GM23338 (cell line): ENCODE results near the gene CPNE4. TPM values are rescaled to one million over a fixed set of nuclear protein-coding genes. Genes with fewer than 3 reads are reported as not detected.

Experiments
- ATAC-seq: fragments of 200-7000 bp; cut with Tn5 transposase; 3 replicates; pipeline ENCODE4 v1.9.1; 2020
- DNase-seq: peaks from one replicate; pipeline ENCODE4 v3.0.0-alpha.2; 2015; ENCODE audit warnings: low spot score
- H2AFZ ChIP-seq: fragments of 200-600 bp; sonication (generic); 2 replicates; pipeline ENCODE4 v1.8.0; 2016; ENCODE audit warnings: antibody characterized with exemption, mild to moderate bottlenecking, moderate library complexity
- H3F3A ChIP-seq: fragments of 200-600 bp; sonication (generic); replicated peaks from 2 replicates; pipeline ENCODE4 v1.8.0; 2017; ENCODE audit warnings: antibody characterized with exemption, mixed run types, low read depth
- H3K27ac ChIP-seq: fragments of 200-600 bp; sonication (generic); 2 replicates; pipeline ENCODE4 v1.6.1; 2016; ENCODE audit warnings: low read depth
- H3K27me3 ChIP-seq: fragments of 200-600 bp; sonication (generic); 2 replicates; pipeline ENCODE4 v1.8.0; 2016; ENCODE audit warnings: mild to moderate bottlenecking, mixed run types, moderate library complexity; ENCODE audit not compliant: insufficient read depth
- H3K36me3 ChIP-seq: fragments of 200-600 bp; sonication (generic); 2 replicates; pipeline ENCODE4 v1.8.0; 2016; ENCODE audit warnings: mild to moderate bottlenecking; ENCODE audit not compliant: insufficient read depth
- H3K4me1 ChIP-seq: fragments of 200-600 bp; sonication (generic); 2 replicates; pipeline ENCODE4 v1.8.0; 2016; ENCODE audit warnings: mild to moderate bottlenecking, moderate library complexity; ENCODE audit not compliant: insufficient read depth
- H3K4me2 ChIP-seq: fragments of 200-600 bp; sonication (generic); 2 replicates; pipeline ENCODE4 v1.7.1; 2017; ENCODE audit warnings: mixed run types
- H3K4me3 ChIP-seq: fragments of 200-600 bp; sonication (generic); 2 replicates; pipeline ENCODE4 v1.6.1; 2016; ENCODE audit warnings: mixed run types
- H3K79me2 ChIP-seq: fragments of 200-600 bp; sonication (generic); replicated peaks from 2 replicates; pipeline ENCODE4 v1.8.0; 2017; ENCODE audit warnings: mild to moderate bottlenecking; ENCODE audit not compliant: insufficient read depth
- H3K9me2 ChIP-seq: fragments of 200-600 bp; sonication (generic); 2 replicates; pipeline ENCODE4 v1.8.0; 2017; ENCODE audit not compliant: insufficient read depth
- H4K20me1 ChIP-seq: fragments of 200-600 bp; sonication (generic); replicated peaks from 2 replicates; pipeline ENCODE4 v1.8.0; 2017; ENCODE audit warnings: mild to moderate bottlenecking; ENCODE audit not compliant: insufficient read depth
- H3K27ac Mint-ChIP-seq: 2 replicates; pipeline ENCODE4 v1.8.0; 2020; ENCODE audit warnings: inconsistent platforms, mild to moderate bottlenecking, moderate library complexity, mixed read lengths
- H3K27me3 Mint-ChIP-seq: 3 replicates; pipeline ENCODE4 v1.8.0; 2022; ENCODE audit warnings: low read depth, mild to moderate bottlenecking, moderate library complexity, mixed read lengths, inconsistent platforms; ENCODE audit not compliant: insufficient read depth, poor library complexity
- H3K36me3 Mint-ChIP-seq: 3 replicates; pipeline ENCODE4 v1.8.0; 2021; ENCODE audit warnings: low read depth, mild to moderate bottlenecking, inconsistent platforms, moderate library complexity, mixed read lengths
- H3K4me1 Mint-ChIP-seq: 3 replicates; pipeline ENCODE4 v1.8.0; 2020; ENCODE audit warnings: mild to moderate bottlenecking, inconsistent platforms, mixed read lengths
- H3K4me3 Mint-ChIP-seq: 3 replicates; pipeline ENCODE4 v1.8.0; 2021; ENCODE audit warnings: moderate library complexity, mild to moderate bottlenecking, inconsistent platforms, mixed read lengths
- H3K9me3 Mint-ChIP-seq: 3 replicates; pipeline ENCODE4 v1.8.0; 2020; ENCODE audit warnings: moderate library complexity, mild to moderate bottlenecking, inconsistent platforms, mixed read lengths
- CREB1 ChIP-seq: fragments of 250-450 bp; sonication (Bioruptor Pico); IDR thresholded peaks from 2 replicates; pipeline ENCODE4 v1.5.0; 2020; ENCODE audit warnings: low read depth, mild to moderate bottlenecking, moderate library complexity
- CTCF ChIP-seq, 2 experiments: fragments of 200-600 bp in 1 of 2; sonication (generic) in 1 of 2; conservative IDR thresholded peaks; 2 replicates each; pipeline versions ENCODE4 v1.5.1 to v1.6.1; 2016 to 2017; ENCODE audit warnings: antibody characterized with exemption in 2 of 2, low read depth in 2 of 2, mild to moderate bottlenecking in 2 of 2, moderate library complexity in 1 of 2
- ETS1 ChIP-seq: IDR thresholded peaks from 2 replicates; pipeline ENCODE4 v1.6.1; 2016; ENCODE audit warnings: antibody characterized with exemption
- EZH2 ChIP-seq: fragments of 200-600 bp; sonication (generic); IDR thresholded peaks from one replicate; pipeline ENCODE4 v1.8.0; 2017; ENCODE audit warnings: antibody characterized with exemption, mild to moderate bottlenecking, low read depth; ENCODE audit not compliant: unreplicated experiment
- EZH2phosphoT487 ChIP-seq: fragments of 200-600 bp; sonication (generic); IDR thresholded peaks from one replicate; pipeline ENCODE4 v1.8.1; 2018; ENCODE audit warnings: antibody characterized with exemption; ENCODE audit not compliant: unreplicated experiment
- JUNB ChIP-seq: IDR thresholded peaks from one replicate; pipeline ENCODE4 v1.6.1; 2016; ENCODE audit warnings: antibody characterized with exemption; ENCODE audit not compliant: unreplicated experiment
- NANOG ChIP-seq: IDR thresholded peaks from 2 replicates; pipeline ENCODE4 v1.6.1; 2016; ENCODE audit warnings: antibody characterized with exemption, borderline replicate concordance
- POLR2AphosphoS5 ChIP-seq: IDR thresholded peaks from 2 replicates; pipeline ENCODE4 v1.6.1; 2016; ENCODE audit warnings: antibody characterized with exemption, low read depth
- STAT1 ChIP-seq: IDR thresholded peaks from one replicate; pipeline ENCODE4 v1.6.1; 2016; ENCODE audit warnings: antibody characterized with exemption; ENCODE audit not compliant: unreplicated experiment
- ZNF114 ChIP-seq: fragments of 250-450 bp; sonication (Bioruptor Pico); IDR thresholded peaks from 2 replicates; pipeline ENCODE4 v1.5.0; 2020; ENCODE audit warnings: mild to moderate bottlenecking, moderate library complexity
- ZNF331 ChIP-seq: fragments of 250-450 bp; sonication (Bioruptor Pico); IDR thresholded peaks from 2 replicates; pipeline ENCODE4 v1.5.0; 2020; ENCODE audit warnings: low read depth, mild to moderate bottlenecking, moderate library complexity
- ZNF462 ChIP-seq: fragments of 250-450 bp; sonication (Bioruptor Pico); IDR thresholded peaks from 2 replicates; pipeline ENCODE4 v1.5.0; 2020; ENCODE audit warnings: mild to moderate bottlenecking, moderate library complexity
- polyA plus RNA-seq: library from polyadenylated mRNA; unstranded; fragments of >200 nt; fragmentation: Nextera tagmentation; extraction: Ambion mirVana; gene quantifications from 2 replicates; pipeline ENCODE4 v1.2.1, GENCODE V29; 2016
- total RNA-seq: library from RNA; depleted of rRNA; stranded (reverse); fragments of >200 nt; shearing (Covaris generic); gene quantifications from 2 replicates; pipeline ENCODE4 v1.2.3, GENCODE V29; 2014
- TF ChIP-seq, protein P1 (sequence below): IDR thresholded peaks from one replicate; pipeline ENCODE4 v1.6.1; 2018; ENCODE audit warnings: antibody characterized with exemption; ENCODE audit not compliant: unreplicated experiment

CPNE4 gene
- total and polyA plus RNA-seq, 2 experiments from 2014 or later: 2.0 to 6.5 TPM

DNA sequence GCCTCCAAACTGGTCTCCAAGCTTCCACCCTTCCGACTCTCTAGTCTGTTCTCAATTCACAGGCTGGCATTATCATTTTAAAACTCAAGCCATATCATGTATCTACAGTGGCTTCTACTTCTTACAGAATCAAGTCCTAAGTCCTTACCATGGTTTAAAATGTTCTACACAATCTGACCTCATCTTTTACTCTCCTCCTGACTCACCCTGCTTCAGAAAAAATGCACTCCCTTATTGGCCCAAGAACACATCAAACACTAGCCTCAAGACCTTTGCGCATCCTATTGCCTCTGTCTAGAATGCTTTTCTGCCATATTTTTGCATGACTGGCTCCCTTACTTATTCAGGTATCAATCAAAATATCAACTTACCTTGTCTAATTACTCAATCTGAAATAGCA, 543.0 kb downstream of the CPNE4 start:
- H3K4me2 ChIP-seq: no peak overlapping the region
- H3K36me3 Mint-ChIP-seq: peaks cover 40% of the 10 kb centered on the region
- H3F3A ChIP-seq: no peaks in the 10 kb centered on the region
- ATAC-seq (no peak), DNase-seq (no peak)
- no peak overlapping the region for H3K4me3 ChIP-seq
- H3K79me2 ChIP-seq: peaks cover 81% of the 10 kb centered on the region
- no peaks in the 10 kb centered on the region for H3K27me3 ChIP-seq
- no peak overlapping the region for H3K27ac Mint-ChIP-seq
- no peaks in the 10 kb centered on the region for H3K4me1 ChIP-seq
- H3K4me1 Mint-ChIP-seq: no peaks in the 10 kb centered on the region
- H3K27ac ChIP-seq: no peak overlapping the region
- peaks cover 5% of the 10 kb centered on the region for H4K20me1 ChIP-seq
- H3K9me2 ChIP-seq: no peaks in the 10 kb centered on the region
- TF ChIP-seq EZH2 (no peak), JUNB (no peak), ETS1 (no peak), CREB1 (no peak), EZH2phosphoT487 (no peak), POLR2AphosphoS5 (no peak), STAT1 (no peak), ZNF331 (CRISPR knock-in tag) (no peak), CTCF (conservative IDR thresholded peaks at IDR 0.05; ENCODE audit: low read depth in 2 of 2) (no peak), ZNF462 (CRISPR knock-in tag) (no peak), NANOG (no peak), ZNF114 (CRISPR knock-in tag) (no peak)
- TF ChIP-seq, protein P1, sequence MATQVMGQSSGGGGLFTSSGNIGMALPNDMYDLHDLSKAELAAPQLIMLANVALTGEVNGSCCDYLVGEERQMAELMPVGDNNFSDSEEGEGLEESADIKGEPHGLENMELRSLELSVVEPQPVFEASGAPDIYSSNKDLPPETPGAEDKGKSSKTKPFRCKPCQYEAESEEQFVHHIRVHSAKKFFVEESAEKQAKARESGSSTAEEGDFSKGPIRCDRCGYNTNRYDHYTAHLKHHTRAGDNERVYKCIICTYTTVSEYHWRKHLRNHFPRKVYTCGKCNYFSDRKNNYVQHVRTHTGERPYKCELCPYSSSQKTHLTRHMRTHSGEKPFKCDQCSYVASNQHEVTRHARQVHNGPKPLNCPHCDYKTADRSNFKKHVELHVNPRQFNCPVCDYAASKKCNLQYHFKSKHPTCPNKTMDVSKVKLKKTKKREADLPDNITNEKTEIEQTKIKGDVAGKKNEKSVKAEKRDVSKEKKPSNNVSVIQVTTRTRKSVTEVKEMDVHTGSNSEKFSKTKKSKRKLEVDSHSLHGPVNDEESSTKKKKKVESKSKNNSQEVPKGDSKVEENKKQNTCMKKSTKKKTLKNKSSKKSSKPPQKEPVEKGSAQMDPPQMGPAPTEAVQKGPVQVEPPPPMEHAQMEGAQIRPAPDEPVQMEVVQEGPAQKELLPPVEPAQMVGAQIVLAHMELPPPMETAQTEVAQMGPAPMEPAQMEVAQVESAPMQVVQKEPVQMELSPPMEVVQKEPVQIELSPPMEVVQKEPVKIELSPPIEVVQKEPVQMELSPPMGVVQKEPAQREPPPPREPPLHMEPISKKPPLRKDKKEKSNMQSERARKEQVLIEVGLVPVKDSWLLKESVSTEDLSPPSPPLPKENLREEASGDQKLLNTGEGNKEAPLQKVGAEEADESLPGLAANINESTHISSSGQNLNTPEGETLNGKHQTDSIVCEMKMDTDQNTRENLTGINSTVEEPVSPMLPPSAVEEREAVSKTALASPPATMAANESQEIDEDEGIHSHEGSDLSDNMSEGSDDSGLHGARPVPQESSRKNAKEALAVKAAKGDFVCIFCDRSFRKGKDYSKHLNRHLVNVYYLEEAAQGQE: no peak
- no peak overlapping the region for H3K4me3 Mint-ChIP-seq
- no peaks in the 10 kb centered on the region for H3K27me3 Mint-ChIP-seq
- no peak overlapping the region for H2AFZ ChIP-seq
- H3K36me3 ChIP-seq: peaks cover 59% of the 10 kb centered on the region
- H3K9me3 Mint-ChIP-seq: no peaks in the 10 kb centered on the region
